CD14-positive monocyte (primary cell): ENCODE measurements around the gene ZNF83. TPM values are rescaled to one million over a fixed set of nuclear protein-coding genes. Genes with fewer than 3 reads are reported as not detected.

Experiments
- DNase-seq, 3 donors: peaks; one replicate each; pipeline ENCODE4 v3.0.0-alpha.2; 2011 to 2022
- H2AFZ ChIP-seq: 2 replicates; pipeline ENCODE4 v1.6.0; 2012; ENCODE audit warnings: mild to moderate bottlenecking, low read depth, low read length, inconsistent platforms; ENCODE audit not compliant: insufficient read depth, poor library complexity, severe bottlenecking
- H3K27ac ChIP-seq, 2 donors: 1 replicate in 1 of 2; 2 replicates in 1 of 2; pipeline ENCODE4 v1.5.1; 2012 to 2013; ENCODE audit warnings: low read length in 2 of 2, control low read depth in 1 of 2, inconsistent platforms in 1 of 2, low read depth in 1 of 2, mild to moderate bottlenecking in 1 of 2
- H3K27me3 ChIP-seq, 2 donors: one replicate each; pipeline versions ENCODE4 v1.6.0 to v1.6.1; 2011 to 2013; ENCODE audit warnings: low read length in 2 of 2; ENCODE audit not compliant: control insufficient read depth in 2 of 2, insufficient read depth in 2 of 2
- H3K36me3 ChIP-seq, 2 donors: replicated peaks in 1 of 2; 1 replicate in 1 of 2; 2 replicates in 1 of 2; pipeline versions ENCODE4 v1.5.1 to v1.6.1; 2012 to 2013; ENCODE audit warnings: low read length in 2 of 2, control low read depth in 1 of 2, inconsistent platforms in 1 of 2, mild to moderate bottlenecking in 1 of 2; ENCODE audit not compliant: insufficient read depth in 2 of 2, control insufficient read depth in 1 of 2
- H3K4me1 ChIP-seq, 2 donors: 1 replicate in 1 of 2; 2 replicates in 1 of 2; pipeline versions ENCODE4 v1.5.1 to v1.6.1; 2012 to 2013; ENCODE audit warnings: low read length in 2 of 2, control low read depth in 1 of 2, inconsistent platforms in 1 of 2, mild to moderate bottlenecking in 1 of 2, moderate library complexity in 1 of 2; ENCODE audit not compliant: insufficient read depth in 2 of 2, control insufficient read depth in 1 of 2
- H3K4me2 ChIP-seq: replicated peaks from 2 replicates; pipeline ENCODE3; 2012; ENCODE audit warnings: low read length, moderate library complexity, mild to moderate bottlenecking; ENCODE audit not compliant: poor library complexity, severe bottlenecking; ENCODE audit errors: extremely low read depth
- H3K4me3 ChIP-seq, 3 experiments: fragments of 200-600 bp in 1 of 3; sonication (generic) in 1 of 3; replicated peaks in 1 of 3; 1 replicate in 2 of 3; 2 replicates in 1 of 3; pipeline ENCODE4 v1.5.1; 2011 to 2013; ENCODE audit warnings: low read length in 3 of 3, mild to moderate bottlenecking in 3 of 3, control low read depth in 2 of 3, low read depth in 2 of 3, inconsistent platforms in 1 of 3, moderate library complexity in 1 of 3
- H3K79me2 ChIP-seq: 2 replicates; pipeline ENCODE4 v1.6.0; 2012; ENCODE audit warnings: mild to moderate bottlenecking, control low read depth, inconsistent platforms, low read length, moderate library complexity; ENCODE audit not compliant: insufficient read depth
- H3K9ac ChIP-seq: 2 replicates; pipeline ENCODE4 v1.6.0; 2017; ENCODE audit warnings: low read length, mild to moderate bottlenecking; ENCODE audit not compliant: insufficient read depth, poor library complexity, severe bottlenecking
- H3K9me3 ChIP-seq, 2 donors: replicated peaks in 1 of 2; 1 replicate in 1 of 2; 2 replicates in 1 of 2; pipeline versions ENCODE4 v1.5.1 to v1.6.1; 2012 to 2013; ENCODE audit warnings: low read length in 2 of 2, control low read depth in 1 of 2; ENCODE audit not compliant: control insufficient read depth in 1 of 2, insufficient read depth in 1 of 2
- H4K20me1 ChIP-seq: 2 replicates; pipeline ENCODE4 v1.6.0; 2012; ENCODE audit warnings: mild to moderate bottlenecking, low read length, control low read depth, moderate library complexity; ENCODE audit not compliant: insufficient read depth
- H3K27ac Mint-ChIP-seq, 7 donors: one replicate each; pipeline ENCODE4 v1.8.0; 2020; ENCODE audit warnings: mild to moderate bottlenecking in 7 of 7, mixed read lengths in 7 of 7, moderate library complexity in 6 of 7, inconsistent platforms in 2 of 7
- H3K27me3 Mint-ChIP-seq, 3 donors: one replicate each; pipeline ENCODE4 v1.8.0; 2021 to 2022; ENCODE audit warnings: low read depth in 3 of 3, mild to moderate bottlenecking in 3 of 3, mixed read lengths in 3 of 3, moderate library complexity in 3 of 3, inconsistent platforms in 1 of 3
- H3K36me3 Mint-ChIP-seq, 2 donors: one replicate each; pipeline ENCODE4 v1.8.0; 2020; ENCODE audit warnings: mixed read lengths in 2 of 2, inconsistent platforms in 1 of 2, mild to moderate bottlenecking in 1 of 2
- H3K4me1 Mint-ChIP-seq: one replicate; pipeline ENCODE4 v1.8.0; 2020; ENCODE audit warnings: mild to moderate bottlenecking, mixed read lengths
- H3K4me3 Mint-ChIP-seq, 2 donors: one replicate each; pipeline ENCODE4 v1.8.0; 2020; ENCODE audit warnings: mild to moderate bottlenecking in 2 of 2, mixed read lengths in 2 of 2, moderate library complexity in 1 of 2
- H3K9me3 Mint-ChIP-seq, 7 donors: one replicate each; pipeline ENCODE4 v1.8.0; 2020 to 2022; ENCODE audit warnings: mixed read lengths in 7 of 7, mild to moderate bottlenecking in 6 of 7, moderate library complexity in 6 of 7, inconsistent platforms in 2 of 7
- CTCF ChIP-seq: fragments of 200-600 bp; IDR thresholded peaks from one replicate; pipeline ENCODE4 v1.8.0; 2022; ENCODE audit warnings: antibody characterized with exemption, mild to moderate bottlenecking
- WGBS: methylation state at CpG from one replicate; pipeline ENCODE4 v1.1.5; 2013; ENCODE audit warnings: missing lambda C conversion rate; ENCODE audit not compliant: insufficient coverage; 5-methylcytosine and 5-hydroxymethylcytosine counted together
- intact Hi-C, 2 donors: fragments of 100-400 bp; cut with micrococcal nuclease; formaldehyde crosslinking; loops; one replicate each; pipeline versions ENCODE4 v1.15.0 to v1.15.1; 2023
- polyA plus RNA-seq, 3 donors: library from polyadenylated mRNA; depleted of rRNA in 1 of 3; unstranded in 2 of 3; stranded (reverse) in 1 of 3; fragments of 300-500 nt in 2 of 3; fragments of >200 nt in 1 of 3; fragmentation: Illumina TruSeq in 2 of 3; gene quantifications; 1 replicate in 2 of 3; 2 replicates in 1 of 3; pipeline ENCODE4 v1.2.3, GENCODE V29; 2012 to 2021

The ZNF83 gene
- polyA plus RNA-seq, 3 donors, result 2.4 to 47.1 (median 7.2) TPM

GRCh38 chr19:52662631-52663030 lies 24.5 kb upstream of the ZNF83 start:
- Histone ChIP-seq H3K27me3 (no peaks in the 10 kb centered on the region), H3K79me2 (peaks cover 9% of the 10 kb centered on the region), H2AFZ (no peak overlapping the region), H3K9me3 (peaks cover 0 to 46% of the 10 kb centered on the region in 2 donors), H3K9ac (no peak overlapping the region), H3K36me3 (peaks cover 36 to 73% of the 10 kb centered on the region in 2 donors), H3K4me2 (no peak overlapping the region), H3K4me1 (no peaks in the 10 kb centered on the region), H3K27ac (no peak overlapping the region), H4K20me1 (no peaks in the 10 kb centered on the region), H3K4me3 (no peak overlapping the region)
- intact Hi-C loops, result no loop called here
- no peak for TF ChIP-seq CTCF
- peaks cover 3% of the 10 kb centered on the region for H3K4me1 Mint-ChIP-seq
- no peak overlapping the region for H3K27ac Mint-ChIP-seq
- peaks cover 8 to 88% (median 66%) of the 10 kb centered on the region in 7 donors for H3K9me3 Mint-ChIP-seq
- 100% methylated on average over 1 of the region's 3 CpGs for WGBS
- peaks cover 56 to 73% of the 10 kb centered on the region in 2 donors for H3K36me3 Mint-ChIP-seq
- no peak overlapping the region for H3K4me3 Mint-ChIP-seq
- H3K27me3 Mint-ChIP-seq, result peaks cover 0 to 1% (median 0%) of the 10 kb centered on the region in 3 donors
- DNase-seq, result no peak

- no peaks in the 10 kb centered on the region for H3K4me1 ChIP-seq
- 86% methylated on average over 1 of the region's 3 CpGs for WGBS
- TF ChIP-seq CTCF, result no peak
- H3K36me3 Mint-ChIP-seq, result peaks cover 60 to 87% of the 10 kb centered on the region in 2 donors
- peaks cover 0 to 59% of the 10 kb centered on the region in 2 donors for H3K9me3 ChIP-seq
- H3K9ac ChIP-seq, result no peak overlapping the region
- peaks cover 38 to 86% of the 10 kb centered on the region in 2 donors for H3K36me3 ChIP-seq
- no peak overlapping the region for H2AFZ ChIP-seq
- H3K9me3 Mint-ChIP-seq, result peaks cover 17 to 92% (median 77%) of the 10 kb centered on the region in 7 donors
- H3K27me3 ChIP-seq, result no peaks in the 10 kb centered on the region
- H3K4me3 Mint-ChIP-seq, result no peak overlapping the region
- no peaks in the 10 kb centered on the region for H4K20me1 ChIP-seq
- peak overlapping the region in 1 of 7 donors; percentile 69 for H3K27ac Mint-ChIP-seq
- H3K79me2 ChIP-seq, result peaks cover 9% of the 10 kb centered on the region
- no peak overlapping the region for H3K4me2 ChIP-seq
- no peak overlapping the region for H3K27ac ChIP-seq
- DNase-seq, result no peak
- no peak overlapping the region for H3K4me3 ChIP-seq
- peaks cover 0 to 1% (median 0%) of the 10 kb centered on the region in 3 donors for H3K27me3 Mint-ChIP-seq
- intact Hi-C loops, result no loop called here
- peaks cover 3% of the 10 kb centered on the region for H3K4me1 Mint-ChIP-seq
These were observed 22.8 kb upstream of the ZNF83 start for GRCh38 chr19:52660981-52661380.
